CD4-positive, alpha-beta T cell treated with Interleukin-4 for 1 hour (primary cell): ENCODE measurements around the gene CACNA2D2.
A peak's percentile ranks its signal among the peaks of the same experiment; 100 is the strongest.

Source experiments
- DNase-seq, 2 donors: peaks; one replicate each; pipeline ENCODE4 v3.0.0-alpha.2; 2020 to 2022

CACNA2D2 gene

DNA sequence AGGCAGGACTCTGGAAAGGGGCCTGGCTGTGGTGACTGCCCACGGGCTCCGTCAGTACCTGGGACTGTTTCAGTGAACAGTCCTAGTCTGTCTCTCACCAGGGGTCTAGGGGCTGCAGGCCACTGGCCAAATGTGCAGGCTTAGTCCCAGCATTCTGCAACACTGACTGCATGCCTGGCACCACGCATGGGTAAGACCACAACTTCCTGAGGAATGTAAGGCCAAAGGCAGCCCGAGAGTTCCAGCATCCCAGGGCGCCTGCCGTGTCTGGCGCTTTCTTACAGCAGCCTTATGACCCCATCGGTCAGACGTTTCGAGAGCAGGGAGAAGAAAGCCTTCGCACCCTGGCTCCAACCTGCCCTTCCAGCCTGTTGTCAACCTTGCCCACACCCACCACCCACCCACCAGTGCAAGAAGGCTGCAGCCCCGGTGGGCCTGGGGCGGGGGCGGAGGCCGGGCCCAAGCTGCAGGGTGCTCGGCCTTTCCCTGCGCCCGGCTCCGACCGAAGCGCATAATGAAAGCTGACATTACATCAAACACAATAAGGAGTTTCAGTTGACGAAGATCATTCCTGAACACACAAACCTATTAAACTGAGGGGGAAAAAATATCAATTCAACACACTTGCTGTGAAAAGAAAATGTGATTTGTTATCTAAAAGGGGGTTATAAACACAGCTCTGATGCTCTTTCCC lies 114.6 kb downstream of the CACNA2D2 start:
- DNase-seq = no peak

DNA sequence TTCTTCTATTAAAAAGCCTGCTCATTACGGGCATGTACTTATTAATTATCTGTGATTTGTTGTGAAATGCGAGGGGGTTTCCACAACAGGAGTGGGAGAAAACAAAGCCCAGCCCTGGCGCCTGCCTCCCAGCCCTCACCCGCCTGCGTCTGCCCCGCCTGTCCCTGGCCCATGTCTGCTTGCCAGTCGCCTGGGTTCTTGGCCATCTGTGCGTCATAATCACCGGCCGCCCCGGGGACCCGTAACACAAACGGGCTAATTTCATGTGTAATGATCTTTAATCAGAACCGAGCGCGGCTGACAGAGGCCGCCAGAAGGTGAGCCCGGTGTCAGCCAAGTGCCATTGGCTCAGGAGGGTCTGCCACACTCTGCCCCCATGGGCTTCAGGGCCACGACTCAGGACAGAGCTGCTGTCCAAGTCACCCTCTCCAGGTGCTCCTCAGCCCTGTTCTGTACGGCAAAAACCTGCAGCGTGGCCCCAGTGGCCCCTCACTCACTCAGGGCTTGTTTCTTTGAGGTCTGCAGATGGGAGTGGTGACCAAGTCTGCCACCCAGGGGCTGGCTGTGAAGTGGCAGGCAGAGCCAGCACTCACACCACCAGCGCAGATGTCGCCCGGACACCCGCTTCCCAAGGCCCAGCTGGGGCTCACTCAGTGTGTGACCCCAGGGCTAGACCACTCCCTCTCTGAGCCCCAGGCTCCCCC lies 115.3 kb downstream of the CACNA2D2 start:
- no peak for DNase-seq

- no peak for DNase-seq
Measured at GRCh38 chr3:50385754-50386153, 117.7 kb downstream of the CACNA2D2 start.

- no peak for DNase-seq
Measured at GRCh38 chr3:50383750-50384149, 119.7 kb downstream of the CACNA2D2 start.

DNA sequence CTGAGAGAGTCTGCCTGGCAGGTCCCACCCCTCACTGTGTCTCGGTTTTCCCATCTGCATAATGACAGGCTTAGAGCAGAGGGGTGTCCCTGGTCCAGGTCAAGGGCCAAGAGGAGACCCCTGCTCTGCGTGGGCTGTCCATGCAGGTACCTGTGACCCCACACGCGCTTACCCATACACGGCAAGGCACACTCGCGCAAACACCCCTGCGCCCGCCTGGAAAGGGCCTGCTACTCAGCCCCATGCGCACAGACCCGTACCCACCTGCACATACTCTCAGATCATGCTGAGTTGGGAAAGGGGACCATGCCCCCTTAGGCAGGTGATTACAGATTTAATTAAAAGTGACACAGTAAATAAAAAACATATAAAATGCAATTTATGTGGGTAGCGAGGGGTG lies 120.7 kb downstream of the CACNA2D2 start:
- DNase-seq = no peak

- DNase-seq = no peak
Measured at GRCh38 chr3:50381383-50381782, 122.1 kb downstream of the CACNA2D2 start.

DNA sequence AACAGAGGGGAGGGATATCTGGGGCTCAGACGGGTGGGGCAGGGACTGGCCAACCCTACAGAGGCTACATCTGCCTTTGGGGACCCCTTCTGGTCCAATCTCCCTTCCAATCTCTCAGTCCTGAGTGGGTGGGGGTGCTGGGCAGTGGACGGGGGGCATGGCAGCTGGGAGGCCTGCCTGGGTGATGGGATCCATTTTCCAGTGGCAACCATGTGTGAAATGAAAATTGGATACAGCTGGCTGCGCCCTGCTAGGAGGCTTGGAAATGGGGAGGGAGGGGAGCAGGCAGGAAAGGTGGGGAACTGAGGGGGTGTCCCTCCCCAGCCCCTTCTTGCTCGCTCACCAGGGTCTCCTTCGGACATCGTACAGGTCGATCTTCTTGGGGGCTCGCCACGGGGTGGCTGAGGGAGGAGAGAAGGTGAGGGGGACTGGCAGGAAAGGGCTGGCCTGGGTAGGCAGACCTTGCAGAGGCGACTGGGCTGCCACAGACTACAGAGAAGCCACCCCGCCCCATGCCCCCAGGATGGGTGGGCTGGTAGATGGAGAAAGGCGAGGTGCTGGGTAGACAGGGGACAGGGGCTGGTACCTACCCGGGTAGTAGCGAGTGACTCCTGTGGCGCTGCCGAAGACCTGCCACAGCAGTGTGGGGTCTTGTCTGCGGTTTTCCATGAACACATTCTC lies 122.9 kb downstream of the CACNA2D2 start:
- DNase-seq = no peak

DNA sequence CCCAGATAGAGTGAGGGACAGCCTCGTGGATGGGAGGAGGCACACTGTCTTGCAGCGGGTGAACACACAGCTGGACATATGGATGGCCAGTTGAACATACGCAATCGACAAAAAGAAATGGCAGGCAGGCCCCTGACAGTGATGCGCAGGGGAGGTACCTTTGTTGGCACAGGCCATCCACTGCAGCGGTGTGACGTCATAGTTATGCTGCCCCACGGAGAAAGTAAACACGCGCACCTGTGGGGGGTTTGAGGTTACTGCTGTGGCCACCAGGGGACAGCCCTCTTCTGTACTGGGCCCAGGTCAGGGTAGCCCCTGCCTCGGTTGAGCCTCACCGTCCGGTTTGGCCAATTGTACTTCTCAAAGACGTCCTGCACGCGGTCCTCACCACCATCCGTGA lies 124.7 kb downstream of the CACNA2D2 start:
- DNase-seq = no peak

DNA sequence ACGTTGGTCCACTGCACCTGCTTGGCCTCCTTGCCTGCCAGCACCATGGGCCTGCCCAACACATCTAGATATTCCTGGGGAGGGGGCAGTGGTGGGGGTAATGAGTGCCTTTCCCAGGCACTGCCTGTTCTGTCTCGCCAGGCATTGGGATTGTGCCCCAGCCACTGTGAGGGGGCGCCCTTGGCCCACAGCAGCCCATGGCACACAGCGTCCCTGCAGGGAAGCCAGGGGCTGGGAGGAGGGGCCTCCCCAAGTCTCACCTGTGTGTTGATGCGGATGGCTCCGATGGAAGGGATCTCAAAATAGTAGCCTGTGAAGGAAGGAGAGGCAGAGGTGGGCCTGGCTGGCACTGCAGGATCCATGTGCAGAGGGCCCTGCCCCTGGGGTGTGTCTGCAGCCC lies 125.4 kb downstream of the CACNA2D2 start:
- DNase-seq = no peak

GRCh38 chr3:50375258-50375931 lies 128.0 kb downstream of the CACNA2D2 start:
- DNase-seq = no peak

DNA sequence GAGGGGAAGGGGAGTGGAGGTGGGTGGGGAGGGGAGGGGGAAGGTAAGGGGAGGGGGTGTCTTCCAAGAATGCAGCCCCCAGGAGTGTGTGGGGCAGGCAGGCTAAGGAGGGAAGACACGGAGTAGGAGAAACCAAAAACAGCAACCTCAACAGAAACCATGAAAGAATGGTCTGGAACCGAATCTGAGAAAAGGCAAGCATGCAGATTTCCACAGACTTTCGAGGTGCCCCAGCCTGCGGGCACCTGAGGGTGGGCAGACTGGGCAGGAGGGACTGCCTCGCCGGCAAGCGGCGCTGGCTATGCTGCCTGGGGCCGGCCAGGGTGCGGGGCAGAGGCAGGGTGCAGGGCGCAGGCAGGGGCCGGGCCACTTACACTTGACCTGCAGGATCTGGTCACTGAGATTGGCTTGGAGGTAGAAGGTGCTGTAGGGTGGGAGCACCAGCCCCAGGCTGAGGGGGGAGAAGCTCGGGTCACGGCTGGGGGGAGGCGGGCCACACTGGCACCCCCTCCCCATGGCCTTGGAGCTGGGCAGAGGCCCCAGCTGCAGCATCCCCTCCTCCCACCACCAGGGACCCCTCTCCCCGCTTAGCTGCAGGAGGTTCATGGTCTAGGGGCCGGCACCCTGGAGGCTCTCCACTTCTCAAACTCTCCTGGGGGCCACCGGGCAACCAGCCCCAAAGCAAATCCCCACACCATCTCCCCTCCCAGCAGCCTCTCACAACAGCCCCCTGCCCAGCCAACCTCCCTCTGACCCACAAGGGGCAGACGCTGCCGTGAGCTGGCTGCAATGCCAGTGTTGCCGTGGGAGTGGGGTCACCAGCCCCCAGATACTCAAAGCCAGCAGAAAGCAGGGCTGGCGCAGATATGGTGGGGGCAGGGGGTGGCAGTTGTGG lies 128.8 kb downstream of the CACNA2D2 start:
- no peak for DNase-seq

DNA sequence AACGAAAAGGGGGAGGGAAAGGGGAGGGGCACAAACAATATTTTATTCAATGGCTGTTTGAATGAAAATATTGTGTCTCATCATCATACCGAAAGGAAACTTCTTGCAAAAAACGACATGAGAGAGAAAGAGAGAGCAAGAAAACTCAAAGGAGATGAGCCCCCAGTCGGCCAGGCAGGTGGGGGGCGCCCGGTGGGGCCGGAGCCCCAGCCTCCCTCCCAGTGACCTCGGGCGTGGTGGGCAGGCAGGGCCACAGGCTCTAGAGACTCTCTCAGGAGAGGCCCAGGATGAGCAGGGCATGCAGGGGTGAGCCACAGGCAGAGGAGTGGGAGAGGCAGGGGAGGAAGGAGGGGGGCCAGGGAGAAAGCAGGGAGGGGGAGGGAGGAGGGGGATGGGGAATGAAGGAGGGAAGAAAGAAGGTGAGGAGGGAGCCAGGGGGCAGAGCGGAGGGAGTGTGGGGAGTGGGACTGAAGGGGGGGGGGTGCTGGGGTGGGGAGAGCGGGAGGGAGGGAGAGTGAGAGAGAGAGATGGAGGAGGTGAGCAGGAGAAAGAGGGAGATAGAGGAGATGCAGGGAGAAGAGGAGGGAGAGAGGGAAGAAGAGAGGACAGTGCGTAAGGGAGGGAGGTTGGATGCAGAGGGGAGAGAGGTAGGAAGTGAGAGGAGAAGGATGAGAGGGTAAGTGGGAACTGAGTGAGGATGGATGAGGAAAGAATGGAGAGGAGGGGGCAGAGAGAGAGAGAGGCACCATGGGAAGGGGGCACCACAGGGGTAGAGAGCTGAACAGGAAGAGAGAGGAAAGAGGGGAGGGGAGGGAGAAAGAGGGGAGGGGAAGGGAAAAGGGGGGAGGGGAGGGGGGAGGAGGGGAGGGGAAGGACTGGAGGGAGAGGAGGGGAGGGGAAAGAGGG lies 130.0 kb downstream of the CACNA2D2 start:
- no peak for DNase-seq

DNA sequence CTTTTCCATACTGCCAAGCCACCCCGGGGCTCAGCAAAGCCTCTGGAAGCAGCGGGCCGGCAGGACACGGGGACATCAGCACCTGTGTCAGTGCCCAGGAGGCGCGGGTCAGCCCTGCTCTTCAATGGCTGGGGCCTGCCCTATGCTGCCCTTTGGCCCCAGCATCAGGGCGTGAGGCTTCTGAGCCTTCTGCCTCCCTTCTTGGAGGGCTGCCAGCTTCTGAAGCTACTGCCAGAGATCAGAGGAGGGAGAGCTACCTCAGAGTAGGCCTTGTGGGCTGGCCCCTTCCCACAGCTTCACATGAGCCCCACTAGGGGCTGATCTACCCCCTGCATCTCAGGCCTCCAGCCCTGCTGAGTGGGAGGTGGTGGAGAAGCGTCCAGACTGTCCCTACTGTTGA lies 131.1 kb downstream of the CACNA2D2 start:
- DNase-seq = no peak

DNA sequence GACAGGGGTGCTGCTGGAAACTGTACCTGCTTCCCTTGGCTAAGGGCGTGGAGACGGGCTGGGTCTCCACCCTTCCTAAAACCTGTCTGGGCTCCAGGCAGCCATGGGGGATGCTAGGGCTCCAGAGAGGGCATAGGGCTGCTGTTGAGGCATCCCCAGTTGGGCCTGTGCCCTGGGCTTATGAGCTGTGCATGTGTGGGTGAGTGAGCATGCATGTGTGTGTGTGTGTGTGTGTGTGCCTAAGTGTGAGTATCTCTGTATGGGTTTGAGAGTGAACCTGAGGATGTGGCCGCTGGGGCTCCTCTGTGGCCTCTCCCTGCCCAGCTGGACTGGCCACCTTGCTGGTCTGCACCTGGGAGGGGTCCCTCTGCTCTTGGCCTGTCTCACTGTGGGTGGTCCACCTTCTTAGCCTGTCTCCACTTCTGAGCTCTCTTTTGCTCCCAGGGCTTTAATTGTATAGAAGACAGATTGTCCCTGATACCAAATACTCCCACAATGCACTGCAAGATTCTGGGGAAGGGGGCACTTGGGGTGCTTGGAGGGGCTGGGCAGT lies 132.2 kb downstream of the CACNA2D2 start:
- DNase-seq = no peak

DNA sequence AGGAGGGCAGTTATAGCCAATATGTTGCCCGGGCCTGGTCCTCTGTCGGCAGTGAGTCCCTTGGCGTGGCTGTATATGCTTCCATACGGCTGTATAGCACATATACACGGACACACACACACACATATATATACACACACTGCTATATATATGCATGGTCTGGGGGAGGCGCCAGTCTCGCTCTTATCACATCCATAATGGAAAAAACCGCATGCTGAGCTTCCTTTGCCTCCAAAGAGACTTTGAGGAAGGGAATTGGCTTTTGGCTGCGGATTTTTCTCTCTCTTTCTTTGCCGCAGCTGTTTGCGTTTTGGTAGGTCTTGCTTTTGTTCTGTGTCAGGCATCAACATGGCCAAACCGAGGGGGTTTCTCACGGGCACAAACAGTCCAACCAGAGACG lies 132.8 kb downstream of the CACNA2D2 start:
- no peak for DNase-seq

DNA sequence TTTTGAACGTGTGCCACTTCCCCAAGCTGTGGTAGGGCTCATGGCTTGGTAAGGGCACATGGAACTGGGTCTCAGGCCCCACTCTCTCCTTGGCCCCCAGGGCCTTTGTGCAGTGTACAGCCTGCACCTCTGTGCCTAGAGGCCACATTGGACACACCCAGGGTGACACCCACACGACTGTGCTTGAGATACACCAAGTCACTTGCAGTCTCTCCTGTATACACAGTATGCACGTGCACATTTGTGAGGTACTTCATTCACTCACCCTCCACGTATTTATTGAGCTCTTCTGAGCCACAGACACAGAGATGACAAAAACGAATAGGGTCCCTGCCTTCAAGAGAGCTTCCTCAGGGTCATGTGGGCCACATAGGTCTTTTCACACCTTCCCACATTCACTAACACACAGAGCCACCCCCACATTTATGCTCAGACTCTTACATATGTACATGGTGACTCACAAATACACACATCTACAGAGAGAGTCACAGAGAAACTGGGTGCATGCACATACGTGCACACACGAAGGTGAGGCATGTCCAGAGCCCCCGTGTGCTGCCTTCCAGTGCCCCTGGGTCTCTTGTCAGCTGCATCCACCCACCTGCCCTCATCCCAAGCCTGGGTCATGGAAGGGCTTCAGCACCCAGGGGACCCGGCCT lies 134.3 kb downstream of the CACNA2D2 start:
- no peak for DNase-seq

GRCh38 chr3:50365842-50366220 lies 137.6 kb downstream of the CACNA2D2 start:
- DNase-seq = no peak

- peak; percentile 96 to 97 for DNase-seq
Measured at GRCh38 chr3:50365080-50365841, 138.2 kb downstream of the CACNA2D2 start.

GRCh38 chr3:50364573-50365079 lies 138.8 kb downstream of the CACNA2D2 start:
- DNase-seq = no peak

- DNase-seq = no peak
Measured at GRCh38 chr3:50359760-50360110, 143.7 kb downstream of the CACNA2D2 start.
